Fibroblast of lung (primary cell): ENCODE results near the gene PITRM1. TPM values are rescaled to one million over a fixed set of nuclear protein-coding genes. Genes with fewer than 3 reads are reported as not detected.

Experiments
- DNase-seq, 2 donors: peaks; one replicate each; pipeline versions ENCODE4 v3.0.0 to v3.0.0-alpha.2; 2010; ENCODE audit warnings: low read depth in 2 of 2
- H2AFZ ChIP-seq: 2 replicates; pipeline ENCODE4 v1.5.1; 2012; ENCODE audit warnings: low read length, control low read depth, inconsistent platforms
- H3K27ac ChIP-seq: 2 replicates; pipeline ENCODE4 v1.5.1; 2011; ENCODE audit warnings: low read length, control low read depth; ENCODE audit not compliant: insufficient read depth
- H3K27me3 ChIP-seq: 2 replicates; pipeline ENCODE4 v1.5.1; 2011; ENCODE audit warnings: mild to moderate bottlenecking, low read length; ENCODE audit not compliant: control insufficient read depth, insufficient read depth
- H3K36me3 ChIP-seq: 2 replicates; pipeline ENCODE4 v1.5.1; 2011; ENCODE audit warnings: low read length; ENCODE audit not compliant: control insufficient read depth, insufficient read depth
- H3K4me1 ChIP-seq: 2 replicates; pipeline ENCODE4 v1.5.1; 2011; ENCODE audit warnings: low read length; ENCODE audit not compliant: control insufficient read depth, insufficient read depth; ENCODE audit errors: extremely low read depth
- H3K4me2 ChIP-seq: 2 replicates; pipeline ENCODE4 v1.5.1; 2011; ENCODE audit warnings: low read length, control low read depth; ENCODE audit not compliant: insufficient read depth; ENCODE audit errors: extremely low read depth
- H3K4me3 ChIP-seq, 4 experiments: fragments of 200-600 bp in 1 of 4; sonication (generic) in 1 of 4; replicated peaks in 1 of 4; 2 replicates each; pipeline ENCODE4 v1.5.1; 2011 to 2016; ENCODE audit warnings: low read length in 4 of 4, low read depth in 3 of 4, mild to moderate bottlenecking in 3 of 4, control low read depth in 2 of 4, inconsistent platforms in 1 of 4, mixed read lengths in 1 of 4; ENCODE audit not compliant: insufficient read depth in 1 of 4; ENCODE audit errors: control extremely low read depth in 1 of 4
- H3K79me2 ChIP-seq: 2 replicates; pipeline ENCODE4 v1.5.1; 2012; ENCODE audit warnings: mild to moderate bottlenecking, low read length, inconsistent platforms; ENCODE audit not compliant: control insufficient read depth, insufficient read depth
- H3K9ac ChIP-seq: 2 replicates; pipeline ENCODE4 v1.5.1; 2011; ENCODE audit warnings: mild to moderate bottlenecking, low read length, control low read depth; ENCODE audit not compliant: insufficient read depth
- H3K9me3 ChIP-seq: 2 replicates; pipeline ENCODE4 v1.5.1; 2012; ENCODE audit warnings: low read depth, low read length; ENCODE audit not compliant: control insufficient read depth, insufficient read depth
- H4K20me1 ChIP-seq: 2 replicates; pipeline ENCODE4 v1.5.1; 2011; ENCODE audit warnings: low read length; ENCODE audit not compliant: control insufficient read depth, insufficient read depth; ENCODE audit errors: extremely low read depth
- EZH2 ChIP-seq: IDR thresholded peaks from 2 replicates; pipeline ENCODE4 v1.5.1; 2012; ENCODE audit warnings: low read length, control low read depth, mild to moderate bottlenecking; ENCODE audit errors: missing control alignments
- polyA plus RNA-seq, 2 donors: library from polyadenylated mRNA; depleted of rRNA in 1 of 2; stranded (reverse) in 1 of 2; unstranded in 1 of 2; fragments of >200 nt; gene quantifications; 2 replicates each; pipeline ENCODE4 v1.2.1, GENCODE V29; 2011 to 2012; ENCODE audit warnings: missing spikeins in 1 of 2
- total RNA-seq: library from RNA; depleted of rRNA; stranded (reverse); fragments of >200 nt; gene quantifications from 2 replicates; pipeline ENCODE4 v1.2.1, GENCODE V29; 2014
- TF ChIP-seq, protein P1 (sequence below), 2 donors: IDR thresholded peaks in 1 of 2; conservative IDR thresholded peaks in 1 of 2; 1 replicate in 1 of 2; 2 replicates in 1 of 2; pipeline ENCODE4 v1.5.1; 2011 to 2012; ENCODE audit warnings: low read length in 2 of 2, control low read depth in 1 of 2, inconsistent platforms in 1 of 2, low read depth in 1 of 2, mild to moderate bottlenecking in 1 of 2

The PITRM1 gene
- total and polyA plus RNA-seq, 2 donors (not counting 1 experiment from before 2014, with no cell fraction given) = 53.1 to 73.7 TPM

DNA sequence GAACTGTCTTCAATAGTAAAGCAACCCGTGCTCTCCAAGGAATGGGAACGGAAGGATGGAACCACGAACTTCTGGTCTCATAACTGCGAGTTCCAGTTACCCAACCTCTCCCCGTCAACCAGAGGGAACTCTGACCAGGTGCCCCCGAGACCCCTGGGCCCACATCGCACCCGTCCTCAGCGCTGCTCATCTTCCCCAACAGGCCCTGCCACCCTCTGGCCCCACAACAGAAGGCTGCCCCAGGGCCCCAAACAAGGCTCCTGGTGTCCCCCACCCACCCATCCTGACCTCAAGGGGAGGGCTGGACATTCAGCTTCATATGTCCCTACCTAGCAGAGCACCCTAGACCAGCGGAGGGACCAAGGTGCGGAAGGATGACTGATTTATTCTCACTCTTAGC lies 22.7 kb downstream of the PITRM1 start:
- DNase-seq = no peak
- Histone ChIP-seq H2AFZ (no peak overlapping the region), H4K20me1 (no peaks in the 10 kb centered on the region), H3K36me3 (peaks cover 39% of the 10 kb centered on the region), H3K4me1 (no peaks in the 10 kb centered on the region), H3K79me2 (no peaks in the 10 kb centered on the region), H3K27ac (no peak overlapping the region), H3K9ac (no peak overlapping the region), H3K9me3 (no peaks in the 10 kb centered on the region), H3K27me3 (no peaks in the 10 kb centered on the region), H3K4me2 (no peak overlapping the region), H3K4me3 (no peak overlapping the region)
- TF ChIP-seq EZH2 = no peak
- TF ChIP-seq, protein P1, sequence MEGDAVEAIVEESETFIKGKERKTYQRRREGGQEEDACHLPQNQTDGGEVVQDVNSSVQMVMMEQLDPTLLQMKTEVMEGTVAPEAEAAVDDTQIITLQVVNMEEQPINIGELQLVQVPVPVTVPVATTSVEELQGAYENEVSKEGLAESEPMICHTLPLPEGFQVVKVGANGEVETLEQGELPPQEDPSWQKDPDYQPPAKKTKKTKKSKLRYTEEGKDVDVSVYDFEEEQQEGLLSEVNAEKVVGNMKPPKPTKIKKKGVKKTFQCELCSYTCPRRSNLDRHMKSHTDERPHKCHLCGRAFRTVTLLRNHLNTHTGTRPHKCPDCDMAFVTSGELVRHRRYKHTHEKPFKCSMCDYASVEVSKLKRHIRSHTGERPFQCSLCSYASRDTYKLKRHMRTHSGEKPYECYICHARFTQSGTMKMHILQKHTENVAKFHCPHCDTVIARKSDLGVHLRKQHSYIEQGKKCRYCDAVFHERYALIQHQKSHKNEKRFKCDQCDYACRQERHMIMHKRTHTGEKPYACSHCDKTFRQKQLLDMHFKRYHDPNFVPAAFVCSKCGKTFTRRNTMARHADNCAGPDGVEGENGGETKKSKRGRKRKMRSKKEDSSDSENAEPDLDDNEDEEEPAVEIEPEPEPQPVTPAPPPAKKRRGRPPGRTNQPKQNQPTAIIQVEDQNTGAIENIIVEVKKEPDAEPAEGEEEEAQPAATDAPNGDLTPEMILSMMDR (conservative IDR thresholded peaks at IDR 0.05 in 1 of 2, IDR thresholded peaks at IDR 0.05 in 1 of 2; ENCODE audit: low read depth in 1 of 2, low read length in 2 of 2) = no peak

DNA sequence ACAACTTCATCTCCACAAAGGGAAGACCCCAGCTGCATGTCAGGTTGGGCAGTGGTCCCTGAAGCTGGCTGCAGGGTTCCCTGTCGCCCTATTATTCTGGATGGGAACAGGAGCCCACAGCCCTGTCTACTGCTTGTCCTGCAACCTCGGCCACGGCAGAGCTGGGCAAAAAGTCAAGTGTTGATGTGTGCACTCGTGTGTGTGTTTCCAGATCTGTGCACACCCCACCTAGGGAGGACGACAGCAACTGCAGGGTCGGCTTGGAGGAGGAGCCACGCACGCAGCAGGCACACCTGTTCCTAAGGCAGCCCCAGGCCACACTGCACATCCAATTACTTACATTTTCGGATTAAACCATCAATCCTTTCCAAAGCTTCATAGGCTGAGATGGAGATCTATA lies 23.6 kb downstream of the PITRM1 start:
- Histone ChIP-seq H3K36me3 (peaks cover 38% of the 10 kb centered on the region), H3K27me3 (no peaks in the 10 kb centered on the region), H3K9me3 (no peaks in the 10 kb centered on the region), H3K9ac (no peak overlapping the region), H4K20me1 (no peaks in the 10 kb centered on the region), H3K27ac (no peak overlapping the region), H3K4me1 (no peaks in the 10 kb centered on the region), H3K4me2 (no peak overlapping the region), H3K79me2 (no peaks in the 10 kb centered on the region), H2AFZ (no peak overlapping the region), H3K4me3 (no peak overlapping the region)
- DNase-seq = no peak
- TF ChIP-seq, protein P1 (conservative IDR thresholded peaks at IDR 0.05 in 1 of 2, IDR thresholded peaks at IDR 0.05 in 1 of 2; ENCODE audit: low read depth in 1 of 2, low read length in 2 of 2) = no peak

DNA sequence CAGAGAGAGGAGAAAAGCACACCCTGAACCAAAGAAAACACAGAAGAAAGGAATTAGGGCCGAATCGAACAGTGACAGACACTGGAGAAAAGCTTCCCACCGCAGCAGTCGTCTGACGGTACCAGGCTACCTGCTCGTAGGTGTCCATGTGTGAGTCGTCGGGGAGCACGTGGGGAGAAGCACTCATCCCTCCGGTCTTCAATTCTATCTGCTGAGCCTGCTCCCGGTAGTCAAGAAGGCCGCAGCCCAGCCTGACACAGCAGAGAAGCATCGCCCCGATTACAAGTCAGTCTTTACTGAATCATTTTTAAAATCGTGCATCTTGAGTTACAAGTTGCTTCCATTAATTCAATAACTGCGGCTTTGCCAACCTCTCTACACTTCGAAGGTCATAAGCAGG lies 24.5 kb downstream of the PITRM1 start:
- Histone ChIP-seq H3K4me1 (no peaks in the 10 kb centered on the region), H3K27ac (no peak overlapping the region), H2AFZ (no peak overlapping the region), H3K4me3 (no peak overlapping the region), H4K20me1 (no peaks in the 10 kb centered on the region), H3K9me3 (no peaks in the 10 kb centered on the region), H3K36me3 (peaks cover 43% of the 10 kb centered on the region), H3K4me2 (no peak overlapping the region), H3K79me2 (no peaks in the 10 kb centered on the region), H3K27me3 (no peaks in the 10 kb centered on the region), H3K9ac (no peak overlapping the region)
- DNase-seq = no peak
- TF ChIP-seq, protein P1 (conservative IDR thresholded peaks at IDR 0.05 in 1 of 2, IDR thresholded peaks at IDR 0.05 in 1 of 2; ENCODE audit: low read depth in 1 of 2, low read length in 2 of 2) = no peak
- no peak for TF ChIP-seq EZH2
